Measurements from ENCODE around the gene GSPT1.
"Not testable (repeated sequence)": the region's sequence is repeated elsewhere in the genome, so short reads cannot be mapped to it uniquely, and the experiment has no call there.

Gene GSPT1

DNA sequence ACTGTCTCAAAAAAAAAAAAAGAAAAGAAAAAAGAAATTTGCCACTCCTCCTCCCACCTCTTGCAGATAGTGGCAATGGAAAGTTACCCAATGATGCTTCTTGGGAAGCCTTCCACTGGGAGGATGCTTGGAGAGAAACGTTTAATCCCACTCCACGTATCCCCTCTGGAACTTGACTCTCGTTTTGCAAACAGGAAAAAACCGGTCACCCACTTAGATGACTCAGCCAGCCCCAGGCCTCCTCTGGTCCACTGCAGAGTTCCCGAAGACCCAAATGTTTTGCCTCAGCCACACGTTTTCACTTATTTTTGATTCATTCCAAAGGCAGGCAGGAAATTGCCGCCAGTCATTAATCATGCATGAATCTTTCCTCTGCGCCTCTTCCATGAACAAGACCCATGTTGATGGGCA lies 40.0 kb upstream of the GSPT1 start:
- TF ChIP-seq, protein P1, sequence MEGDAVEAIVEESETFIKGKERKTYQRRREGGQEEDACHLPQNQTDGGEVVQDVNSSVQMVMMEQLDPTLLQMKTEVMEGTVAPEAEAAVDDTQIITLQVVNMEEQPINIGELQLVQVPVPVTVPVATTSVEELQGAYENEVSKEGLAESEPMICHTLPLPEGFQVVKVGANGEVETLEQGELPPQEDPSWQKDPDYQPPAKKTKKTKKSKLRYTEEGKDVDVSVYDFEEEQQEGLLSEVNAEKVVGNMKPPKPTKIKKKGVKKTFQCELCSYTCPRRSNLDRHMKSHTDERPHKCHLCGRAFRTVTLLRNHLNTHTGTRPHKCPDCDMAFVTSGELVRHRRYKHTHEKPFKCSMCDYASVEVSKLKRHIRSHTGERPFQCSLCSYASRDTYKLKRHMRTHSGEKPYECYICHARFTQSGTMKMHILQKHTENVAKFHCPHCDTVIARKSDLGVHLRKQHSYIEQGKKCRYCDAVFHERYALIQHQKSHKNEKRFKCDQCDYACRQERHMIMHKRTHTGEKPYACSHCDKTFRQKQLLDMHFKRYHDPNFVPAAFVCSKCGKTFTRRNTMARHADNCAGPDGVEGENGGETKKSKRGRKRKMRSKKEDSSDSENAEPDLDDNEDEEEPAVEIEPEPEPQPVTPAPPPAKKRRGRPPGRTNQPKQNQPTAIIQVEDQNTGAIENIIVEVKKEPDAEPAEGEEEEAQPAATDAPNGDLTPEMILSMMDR (conservative IDR thresholded peaks at IDR 0.05; ENCODE audit: control insufficient read depth, insufficient read depth, low read depth, low read length), result no peak
- DNase-seq (ENCODE audit: low read depth), result peak; percentile 98
- H3K4me3 ChIP-seq (ENCODE audit: control insufficient read depth, low read depth, low read length), result no peak overlapping the region

DNA sequence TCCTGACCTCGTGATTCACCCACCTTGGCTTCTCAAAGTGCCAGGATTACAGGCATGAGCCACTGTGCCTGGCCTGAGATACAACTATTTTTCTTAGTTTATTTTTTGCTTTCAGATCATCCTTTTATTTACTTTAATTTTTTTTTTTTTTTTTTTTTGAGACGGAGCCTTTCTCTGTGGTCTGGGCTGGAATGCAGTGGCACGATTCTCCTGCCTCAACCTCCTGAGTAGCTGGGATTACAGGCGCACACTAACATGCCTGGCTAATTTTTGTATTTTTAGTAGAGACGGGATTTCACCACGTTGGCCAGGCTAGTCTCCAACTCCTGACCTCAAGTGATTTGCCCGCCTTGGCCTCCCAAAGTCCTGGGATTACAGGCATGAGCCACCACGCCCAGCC lies 37.8 kb upstream of the GSPT1 start:
- not testable (repeated sequence) for H3K4me3 ChIP-seq (ENCODE audit: control insufficient read depth, low read depth, low read length); DNase-seq (ENCODE audit: low read depth)

DNA sequence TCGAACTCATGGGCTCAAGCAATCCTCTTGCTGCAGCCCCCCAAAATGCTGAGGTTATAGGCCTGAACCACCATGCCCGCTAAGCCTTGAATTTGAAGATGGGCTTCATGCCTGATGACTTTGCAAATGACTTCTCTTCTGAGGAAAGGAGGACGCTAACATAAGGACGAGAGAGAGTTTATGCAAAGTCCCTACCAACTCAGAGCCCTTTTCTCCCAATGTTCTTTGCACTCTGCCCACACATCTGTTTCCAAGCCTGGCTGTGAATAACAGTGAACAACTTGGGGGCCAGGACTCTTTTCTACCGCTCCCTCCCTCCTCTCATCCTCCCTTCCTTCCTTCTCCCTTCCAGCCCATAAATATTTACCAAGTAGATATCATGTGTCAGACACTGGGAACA lies 34.6 kb upstream of the GSPT1 start:
- TF ChIP-seq, protein P1 (conservative IDR thresholded peaks at IDR 0.05; ENCODE audit: control insufficient read depth, insufficient read depth, low read depth, low read length), result no peak
- no peak overlapping the region for H3K4me3 ChIP-seq (ENCODE audit: control insufficient read depth, low read depth, low read length)
- no peak for DNase-seq (ENCODE audit: low read depth)

DNA sequence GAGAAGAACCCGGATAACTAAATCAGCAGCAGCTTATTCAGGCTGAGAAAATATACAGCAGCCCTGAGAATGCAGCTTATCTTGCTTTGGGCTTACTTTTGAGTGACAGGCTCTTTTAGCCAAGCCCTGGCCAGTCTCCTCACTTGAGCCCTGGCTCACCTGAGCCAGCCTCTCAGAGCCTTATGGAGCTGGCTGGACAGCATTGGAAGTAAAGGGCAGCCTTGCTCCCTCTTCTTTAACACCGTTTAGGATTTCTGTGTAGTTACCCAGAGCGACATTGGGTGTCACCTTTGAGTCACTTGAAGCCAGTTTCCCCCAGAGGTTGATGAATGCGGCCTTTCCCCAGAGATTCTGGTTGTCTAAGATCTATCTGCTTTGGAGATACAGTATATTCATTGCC lies 33.8 kb upstream of the GSPT1 start:
- TF ChIP-seq, protein P1 (conservative IDR thresholded peaks at IDR 0.05; ENCODE audit: control insufficient read depth, insufficient read depth, low read depth, low read length), result peak; percentile 46
- H3K4me3 ChIP-seq (ENCODE audit: control insufficient read depth, low read depth, low read length), result no peak overlapping the region
- peak; percentile 63 for DNase-seq (ENCODE audit: low read depth)

DNA sequence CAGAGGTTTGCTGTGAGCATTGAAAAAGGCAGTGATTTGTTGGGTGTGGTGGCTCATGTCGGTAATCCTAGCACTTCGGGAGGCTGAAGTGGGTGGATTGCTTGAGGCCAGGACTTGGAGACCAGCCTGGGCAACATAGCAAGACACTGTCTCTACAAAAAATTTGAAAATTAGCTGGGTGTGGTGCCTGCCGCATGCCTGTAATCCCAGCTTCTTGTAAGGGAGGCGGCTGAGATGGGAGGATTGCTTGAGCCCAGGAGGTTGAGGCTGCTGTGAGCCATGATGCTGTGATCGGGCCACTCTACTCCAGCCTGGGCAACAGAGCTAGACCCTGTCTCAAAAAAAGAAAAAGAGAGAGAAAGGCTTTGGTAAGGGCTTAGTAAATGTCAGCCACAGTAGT lies 33.1 kb upstream of the GSPT1 start:
- DNase-seq (ENCODE audit: low read depth), result no peak
- TF ChIP-seq, protein P1 (conservative IDR thresholded peaks at IDR 0.05; ENCODE audit: control insufficient read depth, insufficient read depth, low read depth, low read length), result no peak
- no peak overlapping the region for H3K4me3 ChIP-seq (ENCODE audit: control insufficient read depth, low read depth, low read length)

DNA sequence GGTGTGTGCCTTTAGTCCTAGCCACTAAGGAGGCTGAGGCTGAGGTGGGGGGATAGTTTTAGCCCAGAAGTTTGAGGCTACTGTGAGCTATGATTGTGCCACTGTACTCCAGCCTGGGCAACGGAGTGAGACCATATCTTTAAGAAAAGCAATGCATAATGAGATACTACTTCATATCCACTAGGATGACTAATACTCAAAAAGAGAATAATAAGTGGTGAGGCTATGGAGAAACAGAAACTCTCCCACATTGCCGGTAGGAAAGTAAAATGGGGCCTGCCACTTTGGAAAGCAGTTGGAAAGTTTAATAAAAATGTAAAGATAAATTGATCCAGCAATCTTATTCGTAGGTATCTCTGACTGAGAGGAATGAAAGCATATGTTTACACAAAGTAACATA lies 30.7 kb upstream of the GSPT1 start:
- H3K4me3 ChIP-seq (ENCODE audit: control insufficient read depth, low read depth, low read length), result no peak overlapping the region
- TF ChIP-seq, protein P1 (conservative IDR thresholded peaks at IDR 0.05; ENCODE audit: control insufficient read depth, insufficient read depth, low read depth, low read length), result no peak
- no peak for DNase-seq (ENCODE audit: low read depth)

DNA sequence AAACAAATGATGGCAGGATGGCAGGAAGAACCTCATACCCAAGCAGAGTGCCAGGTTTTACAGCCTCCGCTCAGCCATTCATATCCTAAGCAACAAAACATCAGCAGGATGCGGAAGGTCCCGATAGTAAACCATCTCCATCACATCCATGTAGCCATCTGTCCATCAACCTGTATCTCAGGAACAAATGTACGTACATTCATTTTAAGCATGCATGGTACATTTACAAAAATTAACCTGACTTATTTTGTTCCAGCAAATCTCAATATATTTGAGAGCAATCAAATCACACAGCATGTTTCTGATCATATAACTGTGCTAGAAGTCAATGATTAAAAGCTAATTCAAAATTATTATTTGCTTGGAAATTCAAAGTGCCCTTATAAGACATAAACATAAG lies 26.2 kb upstream of the GSPT1 start, which contains the start of gene NPIPB2:
Gene NPIPB2, minus strand, starts transcription at position 101 of the 400 bp plus-strand sequence. Its CDS starts 0 bp downstream, at position 101.
- H3K4me3 ChIP-seq (ENCODE audit: control insufficient read depth, low read depth, low read length); DNase-seq (ENCODE audit: low read depth): not testable (repeated sequence)

DNA sequence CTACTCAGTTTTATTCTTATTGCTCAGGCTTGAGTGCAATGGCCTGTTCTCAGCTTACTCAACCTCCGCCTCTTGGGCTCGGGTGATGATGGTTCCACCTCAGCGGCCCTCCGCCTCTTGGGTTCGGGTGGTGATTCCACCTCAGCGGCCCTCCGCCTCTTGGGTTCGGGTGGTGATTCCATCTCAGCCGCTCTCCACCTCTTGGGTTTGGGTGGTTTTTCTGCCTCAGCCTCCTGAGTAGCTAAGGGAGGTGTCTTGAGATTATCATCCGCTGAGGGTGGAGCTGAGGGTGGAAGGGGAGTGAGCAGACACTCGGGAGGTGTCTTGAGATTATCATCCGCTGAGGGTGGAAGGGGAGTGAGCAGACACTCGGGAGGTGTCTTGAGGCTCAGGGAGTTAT lies 11.6 kb upstream of the GSPT1 start:
- not testable (repeated sequence) for H3K4me3 ChIP-seq (ENCODE audit: control insufficient read depth, low read depth, low read length); DNase-seq (ENCODE audit: low read depth)

DNA sequence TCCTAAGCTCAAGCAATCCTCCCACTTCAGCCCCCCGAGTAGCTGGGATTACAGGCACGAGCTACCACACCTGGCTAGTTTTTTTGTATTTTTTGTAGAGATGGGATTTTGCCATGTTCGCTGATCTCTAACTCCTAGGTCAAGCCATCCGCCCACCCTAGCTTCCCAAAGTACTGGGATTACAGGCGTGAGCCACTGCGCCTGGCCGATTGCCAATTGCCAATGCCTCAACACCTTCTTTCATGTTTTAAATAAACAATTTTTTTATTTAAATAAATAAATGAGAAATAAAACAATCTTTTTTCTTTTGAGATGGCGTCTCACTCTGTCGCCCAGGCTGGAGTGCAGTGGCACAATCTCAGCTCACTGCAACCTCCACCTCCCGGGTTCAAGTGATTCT lies 8.3 kb upstream of the GSPT1 start:
- not testable (repeated sequence) for DNase-seq (ENCODE audit: low read depth); H3K4me3 ChIP-seq (ENCODE audit: control insufficient read depth, low read depth, low read length)

Data from fibroblast of mammary gland (primary cell).